HEK293 (cell line): ENCODE measurements around the gene CDKN2D.

Experiments
- KLF10 ChIP-seq: fragments of 450-650 bp; IDR thresholded peaks from 2 replicates; pipeline ENCODE4 v1.5.1; 2018; ENCODE audit warnings: missing biosample characterization, mild to moderate bottlenecking, missing genetic modification characterization
- TCF7L2 ChIP-seq: IDR thresholded peaks from 2 replicates; pipeline ENCODE4 v1.6.1; 2011; ENCODE audit warnings: low read depth, mild to moderate bottlenecking, inconsistent platforms, low read length, moderate library complexity, borderline replicate concordance
- YY1 ChIP-seq: fragments of 450-650 bp; formaldehyde crosslinking; IDR thresholded peaks from 2 replicates; pipeline ENCODE4 v1.5.1; 2018; ENCODE audit warnings: missing biosample characterization, missing genetic modification characterization
- ZNF214 ChIP-seq: fragments of 450-650 bp; formaldehyde crosslinking; IDR thresholded peaks from 2 replicates; pipeline ENCODE4 v1.5.1; 2017; ENCODE audit warnings: missing biosample characterization, mild to moderate bottlenecking, missing genetic modification characterization, borderline replicate concordance
- TF ChIP-seq, protein P1 (sequence below): fragments of 450-650 bp; formaldehyde crosslinking; IDR thresholded peaks from 2 replicates; pipeline ENCODE4 v1.5.1; 2016; ENCODE audit warnings: missing biosample characterization, missing genetic modification characterization

DNA sequence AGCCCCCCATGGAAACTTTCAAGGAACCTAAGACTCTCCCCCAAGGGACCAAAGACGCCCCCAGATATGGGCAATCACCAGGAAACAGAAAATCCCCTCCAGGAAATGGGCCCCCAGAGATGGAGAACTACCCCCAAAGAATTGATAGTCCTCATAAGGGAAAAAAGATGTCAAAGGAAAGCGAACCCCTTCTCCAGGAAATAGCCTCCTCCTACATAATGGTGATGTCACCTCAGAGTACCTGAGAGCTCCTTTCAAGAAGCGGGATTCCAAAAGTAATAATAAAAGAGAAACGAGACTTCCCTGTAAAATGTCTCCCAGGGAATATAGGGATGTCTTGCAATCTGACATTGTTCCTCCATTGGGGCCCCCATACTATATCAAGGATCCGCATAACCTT lies 1.1 kb downstream of the CDKN2D start:
- TF ChIP-seq TCF7L2 (no peak), YY1 (tag by site-specific recombination) (no peak), ZNF214 (tag by site-specific recombination) (no peak), KLF10 (tag by site-specific recombination) (no peak)
- TF ChIP-seq, protein P1, sequence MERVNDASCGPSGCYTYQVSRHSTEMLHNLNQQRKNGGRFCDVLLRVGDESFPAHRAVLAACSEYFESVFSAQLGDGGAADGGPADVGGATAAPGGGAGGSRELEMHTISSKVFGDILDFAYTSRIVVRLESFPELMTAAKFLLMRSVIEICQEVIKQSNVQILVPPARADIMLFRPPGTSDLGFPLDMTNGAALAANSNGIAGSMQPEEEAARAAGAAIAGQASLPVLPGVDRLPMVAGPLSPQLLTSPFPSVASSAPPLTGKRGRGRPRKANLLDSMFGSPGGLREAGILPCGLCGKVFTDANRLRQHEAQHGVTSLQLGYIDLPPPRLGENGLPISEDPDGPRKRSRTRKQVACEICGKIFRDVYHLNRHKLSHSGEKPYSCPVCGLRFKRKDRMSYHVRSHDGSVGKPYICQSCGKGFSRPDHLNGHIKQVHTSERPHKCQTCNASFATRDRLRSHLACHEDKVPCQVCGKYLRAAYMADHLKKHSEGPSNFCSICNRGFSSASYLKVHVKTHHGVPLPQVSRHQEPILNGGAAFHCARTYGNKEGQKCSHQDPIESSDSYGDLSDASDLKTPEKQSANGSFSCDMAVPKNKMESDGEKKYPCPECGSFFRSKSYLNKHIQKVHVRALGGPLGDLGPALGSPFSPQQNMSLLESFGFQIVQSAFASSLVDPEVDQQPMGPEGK, result no peak
